IMR-90 (cell line): ENCODE data around the gene TBC1D22A. TPM values are rescaled to one million over a fixed set of nuclear protein-coding genes. Genes with fewer than 3 reads are reported as not detected.

Source experiments
- ATAC-seq: fragments of 200-7000 bp; cut with Tn5 transposase; 2 replicates; pipeline ENCODE4 v1.9.1; 2020; ENCODE audit warnings: low read depth, mild to moderate bottlenecking, moderate library complexity
- BruUV-seq: library from RNA; stranded (reverse); fragments of 400-500 nt; replicated peaks from 2 replicates; lab custom pipeline; 2021; lab: Mats Ljungman, UMichigan
- CTCF ChIA-PET: fragments of 300-600 bp; formaldehyde crosslinking; extraction: SDS; loops from one replicate; lab custom pipeline; 2021; ENCODE audit warnings: antibody characterized with exemption; lab: Yijun Ruan, JAX
- POLR2A ChIA-PET: fragments of 300-600 bp; sonication (Branson Sonifier 250); formaldehyde crosslinking; loops from one replicate; lab custom pipeline; 2022; ENCODE audit warnings: antibody characterized with exemption; ENCODE audit not compliant: unreplicated experiment; lab: Charles Lee
- DNase-seq: peaks from one replicate; pipeline ENCODE4 v3.0.0; 2013
- H2AFZ ChIP-seq: replicated peaks from 2 replicates; pipeline ENCODE3; 2013; ENCODE audit warnings: low read length, mild to moderate bottlenecking; ENCODE audit not compliant: poor library complexity
- H2AK5ac ChIP-seq: 2 replicates; pipeline ENCODE4 v1.6.1; 2013; ENCODE audit warnings: low read depth, low read length, inconsistent platforms
- H2AK9ac ChIP-seq: replicated peaks from 2 replicates; pipeline ENCODE3; 2013; ENCODE audit warnings: mild to moderate bottlenecking, low read depth, low read length, moderate library complexity; ENCODE audit not compliant: poor library complexity
- H2BK120ac ChIP-seq: 2 replicates; pipeline ENCODE4 v1.6.1; 2013; ENCODE audit warnings: low read depth, low read length, inconsistent platforms
- H2BK15ac ChIP-seq: 3 replicates; pipeline ENCODE4 v1.6.1; 2013; ENCODE audit warnings: low read depth, low read length, inconsistent platforms
- H2BK20ac ChIP-seq: 2 replicates; pipeline ENCODE4 v1.6.1; 2013; ENCODE audit warnings: low read depth, mild to moderate bottlenecking, inconsistent platforms, low read length, moderate library complexity
- H2BK5ac ChIP-seq: 2 replicates; pipeline ENCODE4 v1.6.1; 2013; ENCODE audit warnings: mild to moderate bottlenecking, low read depth, low read length, inconsistent platforms; ENCODE audit not compliant: poor library complexity, severe bottlenecking
- H3K14ac ChIP-seq: replicated peaks from 2 replicates; pipeline ENCODE4 v1.6.1; 2013; ENCODE audit warnings: low read depth, low read length, inconsistent platforms
- H3K18ac ChIP-seq: 2 replicates; pipeline ENCODE4 v1.6.1; 2013; ENCODE audit warnings: low read depth, low read length, control low read depth
- H3K23ac ChIP-seq: 2 replicates; pipeline ENCODE4 v1.6.1; 2013; ENCODE audit warnings: low read depth, low read length, inconsistent platforms
- H3K27ac ChIP-seq: 2 replicates; pipeline ENCODE4 v1.5.1; 2013; ENCODE audit warnings: mild to moderate bottlenecking, control low read depth, low read length; ENCODE audit not compliant: insufficient read depth
- H3K27me3 ChIP-seq: 2 replicates; pipeline ENCODE4 v1.6.1; 2013; ENCODE audit warnings: low read length; ENCODE audit not compliant: control insufficient read depth, insufficient read depth
- H3K36me3 ChIP-seq: 2 replicates; pipeline ENCODE4 v1.6.1; 2013; ENCODE audit warnings: low read length, mixed read lengths; ENCODE audit not compliant: control insufficient read depth, insufficient read depth
- H3K4ac ChIP-seq: 2 replicates; pipeline ENCODE4 v1.6.1; 2013; ENCODE audit warnings: low read depth, low read length, inconsistent platforms
- H3K4me1 ChIP-seq: 2 replicates; pipeline ENCODE4 v1.6.1; 2013; ENCODE audit warnings: low read length, mixed read lengths; ENCODE audit not compliant: control insufficient read depth, insufficient read depth
- H3K4me2 ChIP-seq: 2 replicates; pipeline ENCODE4 v1.6.1; 2013; ENCODE audit warnings: low read depth, mild to moderate bottlenecking, control low read depth, low read length, moderate library complexity
- H3K4me3 ChIP-seq: 2 replicates; pipeline ENCODE4 v1.5.1; 2013; ENCODE audit warnings: low read depth, mild to moderate bottlenecking, control low read depth, low read length, moderate library complexity; ENCODE audit not compliant: insufficient read depth
- H3K56ac ChIP-seq: 2 replicates; pipeline ENCODE4 v1.6.1; 2013; ENCODE audit warnings: low read length, inconsistent platforms; ENCODE audit not compliant: insufficient read depth; ENCODE audit errors: extremely low read depth
- H3K79me1 ChIP-seq, 2 experiments: 2 replicates each; pipeline ENCODE4 v1.6.1; 2013; ENCODE audit warnings: low read length in 2 of 2, inconsistent platforms in 1 of 2, low read depth in 1 of 2
- H3K9ac ChIP-seq: 2 replicates; pipeline ENCODE4 v1.6.1; 2013; ENCODE audit warnings: low read depth, low read length, control low read depth
- H3K9me1 ChIP-seq: 2 replicates; pipeline ENCODE4 v1.6.1; 2013; ENCODE audit warnings: low read length, inconsistent platforms; ENCODE audit not compliant: insufficient read depth
- H3K9me3 ChIP-seq: 2 replicates; pipeline ENCODE4 v1.6.1; 2013; ENCODE audit warnings: low read length; ENCODE audit not compliant: control insufficient read depth, insufficient read depth
- H4K20me1 ChIP-seq: 2 replicates; pipeline ENCODE4 v1.6.1; 2013; ENCODE audit warnings: low read length, inconsistent platforms; ENCODE audit not compliant: insufficient read depth
- H4K5ac ChIP-seq: 2 replicates; pipeline ENCODE4 v1.6.1; 2013; ENCODE audit warnings: mild to moderate bottlenecking, low read depth, low read length, control low read depth
- H4K8ac ChIP-seq, 2 experiments: 2 replicates each; pipeline ENCODE4 v1.6.1; 2013; ENCODE audit warnings: low read depth in 2 of 2, low read length in 2 of 2, control low read depth in 1 of 2, inconsistent platforms in 1 of 2
- H4K91ac ChIP-seq: 2 replicates; pipeline ENCODE4 v1.6.1; 2013; ENCODE audit warnings: low read depth, low read length, inconsistent platforms; ENCODE audit not compliant: insufficient read depth
- BHLHE40 ChIP-seq: fragments of 150-350 bp; IDR thresholded peaks from 2 replicates; pipeline ENCODE4 v1.6.1; 2016; ENCODE audit warnings: mild to moderate bottlenecking, low read depth, low read length
- CEBPB ChIP-seq: IDR thresholded peaks from 2 replicates; pipeline ENCODE4 v1.6.1; 2012; ENCODE audit warnings: low read depth, low read length, improper control_type of control experiment
- CHD1 ChIP-seq: IDR thresholded peaks from 2 replicates; pipeline ENCODE4 v1.6.1; 2012; ENCODE audit warnings: low read depth, low read length, improper control_type of control experiment
- CTCF ChIP-seq: conservative IDR thresholded peaks from 2 replicates; pipeline ENCODE4 v1.5.1; 2012; ENCODE audit warnings: mild to moderate bottlenecking, low read depth, low read length, improper control_type of control experiment
- ELK1 ChIP-seq: fragments of 150-350 bp; IDR thresholded peaks from 2 replicates; pipeline ENCODE4 v1.6.1; 2016; ENCODE audit warnings: low read depth, mild to moderate bottlenecking, low read length, moderate library complexity, borderline replicate concordance
- FOS ChIP-seq: fragments of 150-350 bp; IDR thresholded peaks from 2 replicates; pipeline ENCODE4 v1.6.1; 2016; ENCODE audit warnings: low read depth, low read length
- MAFK ChIP-seq: IDR thresholded peaks from 2 replicates; pipeline ENCODE4 v1.6.1; 2012; ENCODE audit warnings: low read depth, low read length, improper control_type of control experiment
- MAZ ChIP-seq: IDR thresholded peaks from 2 replicates; pipeline ENCODE4 v1.6.1; 2012; ENCODE audit warnings: low read depth, mild to moderate bottlenecking, low read length, improper control_type of control experiment, moderate library complexity, borderline replicate concordance
- MXI1 ChIP-seq: IDR thresholded peaks from 2 replicates; pipeline ENCODE4 v1.6.1; 2012; ENCODE audit warnings: low read depth, mild to moderate bottlenecking, low read length, moderate library complexity, borderline replicate concordance
- NFE2L2 ChIP-seq: fragments of 150-350 bp; IDR thresholded peaks from 2 replicates; pipeline ENCODE4 v1.6.1; 2016; ENCODE audit warnings: low read depth, mild to moderate bottlenecking, low read length
- POLR2A ChIP-seq: IDR thresholded peaks from 2 replicates; pipeline ENCODE4 v1.6.1; 2012; ENCODE audit warnings: mild to moderate bottlenecking, low read depth, low read length
- RAD21 ChIP-seq: IDR thresholded peaks from 2 replicates; pipeline ENCODE4 v1.6.1; 2012; ENCODE audit warnings: low read length, improper control_type of control experiment
- RCOR1 ChIP-seq: IDR thresholded peaks from 2 replicates; pipeline ENCODE4 v1.6.1; 2012; ENCODE audit warnings: mild to moderate bottlenecking, low read length, improper control_type of control experiment; ENCODE audit not compliant: insufficient replicate concordance
- RFX5 ChIP-seq: IDR thresholded peaks from 2 replicates; pipeline ENCODE4 v1.8.0; 2012; ENCODE audit warnings: low read depth, mild to moderate bottlenecking, low read length, moderate library complexity
- SMC3 ChIP-seq: fragments of 150-350 bp; IDR thresholded peaks from 2 replicates; pipeline ENCODE4 v1.6.1; 2016; ENCODE audit warnings: low read depth, mild to moderate bottlenecking, antibody characterized with exemption, low read length, moderate library complexity
- USF2 ChIP-seq: fragments of 150-350 bp; IDR thresholded peaks from 2 replicates; pipeline ENCODE4 v1.6.1; 2017; ENCODE audit warnings: mild to moderate bottlenecking, antibody characterized with exemption, low read length, low read depth
- dilution Hi-C: fragments of 300-500 bp; cut with HindIII; formaldehyde crosslinking; loops from one replicate; pipeline ENCODE4 v1.14.3; 2018; ENCODE audit warnings: low sequenced_read_pairs; ENCODE audit not compliant: unreplicated experiment
- in situ Hi-C: fragments of 300-500 bp; cut with MboI; formaldehyde crosslinking; loops from 3 replicates; pipeline ENCODE4 v1.14.3; 2019; ENCODE audit warnings: low sequenced_read_pairs, inconsistent platforms, mixed read lengths
- intact Hi-C: fragments of 100-400 bp; cut with micrococcal nuclease; formaldehyde crosslinking; loops from 2 replicates; pipeline ENCODE4 v1.10.0; 2022
- polyA plus RNA-seq, 3 experiments: library from polyadenylated mRNA; depleted of rRNA; stranded (reverse); fragments of >200 nt; gene quantifications; 2 replicates each; pipeline ENCODE4 v1.2.3, GENCODE V29; 2012; ENCODE audit warnings: low replicate concordance in 1 of 3
- total RNA-seq: library from RNA; depleted of rRNA; stranded (reverse); fragments of >200 nt; gene quantifications from 2 replicates; pipeline ENCODE4 v1.2.3, GENCODE V29; 2012

The TBC1D22A gene
- total and polyA plus RNA-seq, 2 of the 4 experiments (the other 2 are of a cell fraction): 9.0 to 16.7 TPM

- Histone ChIP-seq H2AK5ac (no peak overlapping the region), H2AK9ac (no peak overlapping the region), H3K9me1 (peaks cover 5% of the 10 kb centered on the region), H3K4me1 (no peaks in the 10 kb centered on the region), H2AFZ (no peak overlapping the region), H4K91ac (no peak overlapping the region), H3K79me1 (peaks cover 7% of the 10 kb centered on the region in 2 experiments; a peak in 3 of 4 replicates), H3K27me3 (no peaks in the 10 kb centered on the region), H3K56ac (no peak overlapping the region), H3K9ac (no peak overlapping the region), H4K20me1 (no peaks in the 10 kb centered on the region), H3K36me3 (peaks cover 6% of the 10 kb centered on the region; the same call in 1 of the 2 replicates), H3K4me2 (no peak overlapping the region), H4K8ac (no peak overlapping the region), H3K4ac (no peak overlapping the region), H2BK120ac (no peak overlapping the region), H3K18ac (no peak overlapping the region), H3K4me3 (no peak overlapping the region), H3K14ac (no peak overlapping the region), H3K27ac (no peak overlapping the region), H3K23ac (no peak overlapping the region), H4K5ac (no peak overlapping the region), H2BK5ac (no peak overlapping the region), H2BK20ac (no peak overlapping the region), H2BK15ac (no peak overlapping the region), H3K9me3 (peaks cover 2% of the 10 kb centered on the region; the same call in 1 of the 2 replicates)
- DNase-seq: no peak
- dilution Hi-C loops (no loop called here), intact Hi-C loops (no loop called here), in situ Hi-C loops (no loop called here)
- BruUV-seq: no TSS peak
- TF ChIP-seq POLR2A: no peak
- no peak for TF ChIP-seq RAD21
- TF ChIP-seq FOS: no peak
- TF ChIP-seq USF2: no peak
- no peak for TF ChIP-seq CEBPB
- TF ChIP-seq RCOR1: no peak
- no peak for TF ChIP-seq SMC3
- no peak for TF ChIP-seq ELK1
- no peak for TF ChIP-seq MXI1
- TF ChIP-seq NFE2L2: no peak
- no peak for TF ChIP-seq BHLHE40
- no peak for TF ChIP-seq MAZ
- TF ChIP-seq CHD1: no peak
- TF ChIP-seq RFX5: no peak
- TF ChIP-seq CTCF: no peak
- TF ChIP-seq MAFK: no peak
- ChIA-PET CTCF (interaction anchor here (0.6 kb wide), 1 partner anchor 30 kb away, joined by 3 read pairs; no protein-coding TSS in a partner anchor), POLR2A (no interaction called here)
- no peak for ATAC-seq
Measured at GRCh38 chr22:46922037-46922436, 159.6 kb downstream of the TBC1D22A start.
